Liver (tissue), 9 donors: ENCODE measurements around the gene SLC39A6. TPM values are rescaled to one million over a fixed set of nuclear protein-coding genes. Genes with fewer than 3 reads are reported as not detected.
"Not testable (repeated sequence)": the region's sequence is repeated elsewhere in the genome, so short reads cannot be mapped to it uniquely, and the experiment has no call there.

Source experiments
- DNase-seq: peaks from one replicate; pipeline ENCODE4 v3.0.0-alpha.2; 2017; ENCODE audit warnings: low spot score
- H3K27ac ChIP-seq, 2 donors: one replicate each; pipeline ENCODE4 v1.7.0; 2013; ENCODE audit warnings: inconsistent platforms in 2 of 2, low read length in 2 of 2, control low read depth in 1 of 2, low read depth in 1 of 2, mild to moderate bottlenecking in 1 of 2
- H3K27me3 ChIP-seq, 4 donors: one replicate each; pipeline versions ENCODE4 v1.6.1 to v1.7.0; 2013; ENCODE audit warnings: low read length in 3 of 4, inconsistent platforms in 1 of 4, mild to moderate bottlenecking in 1 of 4, moderate library complexity in 1 of 4; ENCODE audit not compliant: control insufficient read depth in 4 of 4, insufficient read depth in 4 of 4
- H3K36me3 ChIP-seq, 4 donors: one replicate each; pipeline versions ENCODE4 v1.6.1 to v1.7.0; 2013; ENCODE audit warnings: low read length in 3 of 4, mild to moderate bottlenecking in 3 of 4, low read depth in 1 of 4, moderate library complexity in 1 of 4; ENCODE audit not compliant: control insufficient read depth in 4 of 4, insufficient read depth in 3 of 4
- H3K4me1 ChIP-seq, 4 donors: one replicate each; pipeline versions ENCODE4 v1.6.1 to v1.7.0; 2013; ENCODE audit warnings: low read length in 3 of 4, mild to moderate bottlenecking in 3 of 4, moderate library complexity in 1 of 4; ENCODE audit not compliant: control insufficient read depth in 4 of 4, insufficient read depth in 4 of 4
- H3K4me3 ChIP-seq, 3 donors: one replicate each; pipeline versions ENCODE4 v1.6.1 to v1.7.0; 2013; ENCODE audit warnings: low read length in 3 of 3, control low read depth in 1 of 3, low read depth in 1 of 3, mild to moderate bottlenecking in 1 of 3
- H3K9ac ChIP-seq, 2 donors: one replicate each; pipeline ENCODE4 v1.7.0; 2013; ENCODE audit warnings: low read length in 2 of 2, mild to moderate bottlenecking in 2 of 2, moderate library complexity in 2 of 2, control low read depth in 1 of 2, low read depth in 1 of 2
- H3K9me3 ChIP-seq, 4 donors: one replicate each; pipeline versions ENCODE4 v1.6.1 to v1.7.0; 2013; ENCODE audit warnings: low read length in 3 of 4; ENCODE audit not compliant: control insufficient read depth in 4 of 4
- CTCF ChIP-seq: fragments of 150-350 bp; IDR thresholded peaks from 2 replicates; pipeline ENCODE4 v1.5.1; 2017; ENCODE audit warnings: improper control_type of control experiment, low read depth, low read length; ENCODE audit not compliant: missing input control
- EGR1 ChIP-seq, 2 donors: IDR thresholded peaks; 2 replicates each; pipeline ENCODE4 v1.6.1; 2016 to 2018; ENCODE audit warnings: antibody characterized with exemption in 2 of 2, low read depth in 2 of 2
- FOXA1 ChIP-seq: IDR thresholded peaks from 2 replicates; pipeline ENCODE4 v1.6.1; 2016; ENCODE audit warnings: antibody characterized with exemption
- FOXA2 ChIP-seq: IDR thresholded peaks from 2 replicates; pipeline ENCODE4 v1.6.1; 2016; ENCODE audit warnings: antibody characterized with exemption
- HNF4A ChIP-seq, 2 donors: conservative IDR thresholded peaks; 2 replicates each; pipeline ENCODE4 v1.6.1; 2016; ENCODE audit warnings: antibody characterized with exemption in 2 of 2, mild to moderate bottlenecking in 2 of 2
- JUND ChIP-seq, 2 donors: IDR thresholded peaks; 2 replicates each; pipeline ENCODE4 v1.6.1; 2016; ENCODE audit warnings: antibody characterized with exemption in 2 of 2
- NR2F2 ChIP-seq: IDR thresholded peaks from 2 replicates; pipeline ENCODE4 v1.6.1; 2016; ENCODE audit warnings: antibody characterized with exemption
- REST ChIP-seq: IDR thresholded peaks from 2 replicates; pipeline ENCODE4 v1.6.1; 2016; ENCODE audit warnings: antibody characterized with exemption, mild to moderate bottlenecking
- SP1 ChIP-seq: IDR thresholded peaks from 2 replicates; pipeline ENCODE4 v1.6.1; 2018; ENCODE audit warnings: antibody characterized with exemption, mild to moderate bottlenecking
- WGBS: extraction: QIAGEN DNeasy Blood & Tissue Kit; methylation state at CpG from one replicate; pipeline ENCODE4 v1.1.7; 2013; 5-methylcytosine and 5-hydroxymethylcytosine counted together
- polyA plus RNA-seq, 2 donors: library from polyadenylated mRNA; stranded (reverse) in 1 of 2; unstranded in 1 of 2; fragments of 200-250 nt in 1 of 2; fragments of >200 nt in 1 of 2; fragmentation: Nextera tagmentation in 1 of 2; extraction: Ambion mirVana in 1 of 2; gene quantifications; one replicate each; pipeline versions ENCODE4 v1.2.1 to v1.2.3, GENCODE V29; 2013 to 2015
- total RNA-seq, 2 donors: library from RNA; depleted of rRNA; stranded (reverse); fragments of >200 nt; gene quantifications; one replicate each; pipeline ENCODE4 v1.2.3, GENCODE V29; 2014
- TF ChIP-seq, protein P1 (sequence below): IDR thresholded peaks from 2 replicates; pipeline ENCODE4 v1.6.1; 2016; ENCODE audit warnings: antibody characterized with exemption
- TF ChIP-seq, protein P2 (sequence below): IDR thresholded peaks from 2 replicates; pipeline ENCODE4 v1.6.1; 2016; ENCODE audit warnings: antibody characterized with exemption
- TF ChIP-seq, protein P3 (sequence below): IDR thresholded peaks from 2 replicates; pipeline ENCODE4 v1.6.1; 2016; ENCODE audit warnings: antibody characterized with exemption
- donor health status: healthy.
- donor health status: healthy.
- donor health status: healthy.
- donor health status: healthy.
- donor health status: healthy.

SLC39A6 gene
- total and polyA plus RNA-seq, 4 donors = 4.6 to 16.6 (median 8.3) TPM

GRCh38 chr18:36078751-36079529 is 50.2 kb downstream of the SLC39A6 start:
- no peak overlapping the region for H3K9ac ChIP-seq
- WGBS = 84% methylated on average over 6 of the region's 6 CpGs
- DNase-seq = no peak
- H3K27me3 ChIP-seq = peaks cover 0 to 2% (median 0%) of the 10 kb centered on the region in 4 donors
- H3K9me3 ChIP-seq = peaks cover 0 to 5% (median 2%) of the 10 kb centered on the region in 4 donors
- H3K27ac ChIP-seq = no peak overlapping the region
- TF ChIP-seq CTCF (no peak), NR2F2 (peak; percentile 40)
- no peak overlapping the region for H3K4me3 ChIP-seq
- no peaks in the 10 kb centered on the region for H3K36me3 ChIP-seq
- no peaks in the 10 kb centered on the region for H3K4me1 ChIP-seq

GRCh38 chr18:36077764-36078163 is 51.4 kb downstream of the SLC39A6 start:
- not testable (repeated sequence) for H3K9me3 ChIP-seq, H3K4me1 ChIP-seq, H3K9ac ChIP-seq, H3K27me3 ChIP-seq, H3K36me3 ChIP-seq, DNase-seq, H3K4me3 ChIP-seq, H3K27ac ChIP-seq
- 97% methylated on average over 22 of the region's 27 CpGs for WGBS

DNA sequence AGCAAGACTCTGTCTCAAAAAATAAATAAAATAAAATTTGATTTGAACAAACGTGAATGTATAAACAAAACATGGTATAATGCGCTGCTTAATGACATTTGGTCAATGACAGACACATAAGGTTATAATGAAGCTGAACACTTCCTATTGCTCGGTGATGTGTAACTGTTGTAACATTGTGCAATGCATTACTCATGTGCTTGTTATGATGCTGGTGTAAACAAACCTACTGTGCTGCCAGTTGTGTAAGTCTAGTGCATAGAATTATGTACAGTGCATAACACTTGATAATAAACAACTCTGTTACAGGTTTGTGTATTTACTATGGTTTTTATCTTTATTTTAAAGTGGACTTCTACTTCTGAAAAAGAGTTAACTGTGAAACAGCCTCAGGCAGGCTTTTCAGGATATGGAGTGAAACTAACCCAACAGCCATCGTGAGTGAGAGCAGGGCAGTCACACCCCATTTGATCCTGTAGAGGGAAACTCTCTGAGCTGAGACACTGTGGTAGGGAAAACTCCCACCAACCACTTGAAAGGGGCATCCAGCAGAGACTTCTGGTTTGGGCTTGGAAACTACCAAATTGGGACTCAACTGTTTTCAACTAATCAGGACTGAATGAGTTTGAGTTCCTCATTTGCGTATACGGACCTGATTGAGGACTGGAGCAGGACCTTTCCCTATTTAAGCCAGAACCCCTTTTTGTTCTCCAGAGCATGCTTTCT is 53.1 kb downstream of the SLC39A6 start:
- 67% methylated on average over 6 of the region's 6 CpGs for WGBS
- Histone ChIP-seq H3K27ac (no peak overlapping the region), H3K4me1 (no peaks in the 10 kb centered on the region), H3K9me3 (peaks cover 0 to 5% (median 0%) of the 10 kb centered on the region in 4 donors), H3K4me3 (no peak overlapping the region), H3K9ac (no peak overlapping the region), H3K27me3 (peaks cover 0 to 2% (median 0%) of the 10 kb centered on the region in 4 donors), H3K36me3 (no peaks in the 10 kb centered on the region)
- TF ChIP-seq, protein P1, sequence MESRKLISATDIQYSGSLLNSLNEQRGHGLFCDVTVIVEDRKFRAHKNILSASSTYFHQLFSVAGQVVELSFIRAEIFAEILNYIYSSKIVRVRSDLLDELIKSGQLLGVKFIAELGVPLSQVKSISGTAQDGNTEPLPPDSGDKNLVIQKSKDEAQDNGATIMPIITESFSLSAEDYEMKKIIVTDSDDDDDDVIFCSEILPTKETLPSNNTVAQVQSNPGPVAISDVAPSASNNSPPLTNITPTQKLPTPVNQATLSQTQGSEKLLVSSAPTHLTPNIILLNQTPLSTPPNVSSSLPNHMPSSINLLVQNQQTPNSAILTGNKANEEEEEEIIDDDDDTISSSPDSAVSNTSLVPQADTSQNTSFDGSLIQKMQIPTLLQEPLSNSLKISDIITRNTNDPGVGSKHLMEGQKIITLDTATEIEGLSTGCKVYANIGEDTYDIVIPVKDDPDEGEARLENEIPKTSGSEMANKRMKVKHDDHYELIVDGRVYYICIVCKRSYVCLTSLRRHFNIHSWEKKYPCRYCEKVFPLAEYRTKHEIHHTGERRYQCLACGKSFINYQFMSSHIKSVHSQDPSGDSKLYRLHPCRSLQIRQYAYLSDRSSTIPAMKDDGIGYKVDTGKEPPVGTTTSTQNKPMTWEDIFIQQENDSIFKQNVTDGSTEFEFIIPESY = no peak
- TF ChIP-seq SP1 (no peak), FOXA2 (no peak), CTCF (no peak), JUND (IDR thresholded peaks at IDR 0.05) (no peak), HNF4A (conservative IDR thresholded peaks at IDR 0.05) (no peak), NR2F2 (no peak), FOXA1 (no peak), REST (no peak), EGR1 (IDR thresholded peaks at IDR 0.05; ENCODE audit: low read depth in 2 of 2) (no peak)
- TF ChIP-seq, protein P2, sequence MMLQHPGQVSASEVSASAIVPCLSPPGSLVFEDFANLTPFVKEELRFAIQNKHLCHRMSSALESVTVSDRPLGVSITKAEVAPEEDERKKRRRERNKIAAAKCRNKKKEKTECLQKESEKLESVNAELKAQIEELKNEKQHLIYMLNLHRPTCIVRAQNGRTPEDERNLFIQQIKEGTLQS = no peak
- TF ChIP-seq, protein P3, sequence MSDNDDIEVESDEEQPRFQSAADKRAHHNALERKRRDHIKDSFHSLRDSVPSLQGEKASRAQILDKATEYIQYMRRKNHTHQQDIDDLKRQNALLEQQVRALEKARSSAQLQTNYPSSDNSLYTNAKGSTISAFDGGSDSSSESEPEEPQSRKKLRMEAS = no peak
- DNase-seq = no peak
